Spleen (tissue), 7 donors: ENCODE results near the gene MLXIP.

Experiments used
- CTCF ChIP-seq, 11 experiments: fragments of 200-600 bp in 7 of 11; fragments of 450-650 bp in 4 of 11; sonication (generic) in 4 of 11; IDR thresholded peaks in 8 of 11; conservative IDR thresholded peaks in 3 of 11; 1 replicate in 7 of 11; 2 replicates in 4 of 11; pipeline versions ENCODE4 v1.4.0 to v1.8.0; 2016 to 2021; ENCODE audit warnings: antibody characterized with exemption in 11 of 11, inconsistent platforms in 4 of 11, mild to moderate bottlenecking in 1 of 11
- POLR2A ChIP-seq, 3 donors: fragments of 450-650 bp; IDR thresholded peaks; one replicate each; pipeline ENCODE4 v1.5.1; 2017; ENCODE audit warnings: antibody characterized with exemption in 3 of 3, mild to moderate bottlenecking in 1 of 3
- POLR2AphosphoS5 ChIP-seq, 3 donors: sonication (generic); formaldehyde crosslinking; IDR thresholded peaks; one replicate each; pipeline ENCODE4 v1.5.1; 2017; ENCODE audit warnings: antibody characterized with exemption in 3 of 3
- donor health status: DM: no; HTN: no; CAD: no; lungs with moderate emphysema.
- donor health status: DM: no; HTN: no; CAD: no.
- donor health status: DM: no; HTN: no; CAD: no.

- TF ChIP-seq POLR2A (IDR thresholded peaks at IDR 0.05) (no peak), CTCF (IDR thresholded peaks at IDR 0.05 in 8 of 11, conservative IDR thresholded peaks at IDR 0.05 in 3 of 11) (no peak), POLR2AphosphoS5 (IDR thresholded peaks at IDR 0.05) (no peak)
Observed at GRCh38 chr12:122096014-122096413, 17.5 kb downstream of the MLXIP start.
